Epidermal melanocyte (primary cell): Measurements from ENCODE around the gene TROAP.
"Not testable (repeated sequence)": the region's sequence is repeated elsewhere in the genome, so short reads cannot be mapped to it uniquely, and the experiment has no call there.

Experiments
- DNase-seq: peaks from one replicate; pipeline ENCODE4 v3.0.0; 2011; ENCODE audit warnings: low spot score; ENCODE audit not compliant: insufficient read length

TROAP gene

DNA sequence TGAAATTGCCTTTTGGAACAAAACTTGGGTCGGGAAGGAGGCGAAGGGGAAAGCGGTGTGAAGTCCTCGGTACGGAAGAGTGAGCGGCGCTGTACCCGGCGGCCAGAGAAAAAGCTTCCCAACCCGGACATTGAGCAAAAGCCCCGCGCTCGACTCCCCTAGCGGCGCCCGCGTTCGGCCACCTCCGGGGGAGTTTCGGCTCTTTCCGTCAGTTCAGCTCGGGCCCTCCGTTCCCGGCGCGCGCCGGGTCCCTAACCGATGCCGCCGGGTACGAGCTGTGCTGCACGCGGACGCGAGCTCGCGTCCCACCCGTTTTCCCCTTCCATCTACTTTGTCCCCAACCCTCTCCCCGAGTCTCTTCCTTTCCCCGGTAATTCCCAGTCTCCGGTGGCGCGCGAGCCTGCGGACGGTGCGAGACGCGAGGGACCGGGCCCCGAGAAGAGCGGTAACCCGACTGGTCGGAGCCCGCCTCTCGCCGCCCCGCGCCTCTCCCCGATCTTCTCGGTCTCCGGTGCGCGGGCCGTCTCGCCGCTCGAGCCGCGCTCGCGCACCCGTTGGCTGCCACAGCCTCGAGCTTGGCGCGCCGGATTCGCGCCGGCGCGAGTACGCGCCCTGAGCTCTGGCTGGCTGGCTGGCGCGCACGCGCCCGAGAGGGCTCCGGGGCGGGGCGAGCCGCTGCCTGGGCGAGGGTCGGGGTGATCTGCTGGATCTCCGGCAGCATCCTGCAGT is 43.8 kb downstream of the TROAP start:
- peak; percentile 89 for DNase-seq

GRCh38 chr12:49367381-49368239 is 44.6 kb downstream of the TROAP start, which contains the start of gene SPATS2:
TSS of gene SPATS2 (plus strand) at chr12:49367462. CDS start at chr12:49461013, 93,551 bp downstream.
- DNase-seq: no peak

- DNase-seq: no peak
These were observed 45.2 kb downstream of the TROAP start for GRCh38 chr12:49368240-49368600.

DNA sequence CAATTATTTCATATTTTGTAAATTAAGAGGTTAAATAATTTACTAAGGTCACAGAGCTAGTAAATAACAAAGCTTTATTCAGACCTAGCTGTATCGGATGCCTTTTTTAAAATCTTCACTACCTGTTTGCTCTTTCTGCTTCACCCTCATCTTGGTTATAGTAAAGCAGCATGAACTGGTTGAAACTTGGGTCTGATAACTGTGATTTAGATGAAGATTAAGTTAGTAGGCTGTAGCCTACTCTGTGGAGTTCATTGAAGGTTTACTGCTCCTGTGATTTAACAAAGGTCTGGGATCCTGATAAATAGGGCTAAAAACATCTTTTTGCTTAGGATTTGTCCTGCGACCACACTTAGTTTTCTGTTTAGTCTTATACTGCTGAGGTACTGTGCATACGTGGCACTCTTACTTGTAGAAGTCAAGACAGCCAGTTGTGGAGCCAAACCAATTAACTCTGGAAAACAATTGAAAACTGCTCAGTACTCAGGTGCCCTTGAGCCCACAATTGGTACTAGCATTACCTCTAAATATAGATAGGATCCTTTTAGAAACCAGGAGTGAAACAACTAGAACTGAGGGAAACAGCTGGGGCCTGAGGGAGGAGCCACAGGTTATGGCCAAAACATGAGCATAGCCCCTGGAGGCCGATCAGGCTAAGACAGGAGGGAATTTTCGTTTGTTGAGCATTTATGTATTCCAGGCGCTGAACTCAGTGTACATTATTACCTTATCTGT is 46.5 kb downstream of the TROAP start:
- no peak for DNase-seq

GRCh38 chr12:49370539-49370938 is 47.5 kb downstream of the TROAP start:
- no peak for DNase-seq

DNA sequence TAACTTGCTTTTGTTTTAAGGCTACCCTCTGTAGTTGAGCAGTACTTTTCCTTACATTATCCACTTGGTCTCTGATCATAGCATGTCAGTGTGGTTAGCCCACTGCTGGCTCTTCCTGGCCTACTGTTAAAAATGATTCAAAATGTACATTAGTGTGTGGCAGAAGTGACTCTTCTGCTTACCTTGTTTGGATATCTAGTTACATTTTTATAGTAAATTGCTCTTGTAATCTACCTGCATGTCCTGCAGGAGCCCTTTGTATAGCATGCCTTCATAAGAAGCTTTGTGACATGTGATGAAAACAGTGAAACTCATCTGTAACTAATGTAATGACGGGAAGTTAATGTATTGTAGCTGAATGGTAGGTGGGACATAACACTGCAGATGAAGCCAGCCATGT is 52.4 kb downstream of the TROAP start:
- DNase-seq: no peak

DNA sequence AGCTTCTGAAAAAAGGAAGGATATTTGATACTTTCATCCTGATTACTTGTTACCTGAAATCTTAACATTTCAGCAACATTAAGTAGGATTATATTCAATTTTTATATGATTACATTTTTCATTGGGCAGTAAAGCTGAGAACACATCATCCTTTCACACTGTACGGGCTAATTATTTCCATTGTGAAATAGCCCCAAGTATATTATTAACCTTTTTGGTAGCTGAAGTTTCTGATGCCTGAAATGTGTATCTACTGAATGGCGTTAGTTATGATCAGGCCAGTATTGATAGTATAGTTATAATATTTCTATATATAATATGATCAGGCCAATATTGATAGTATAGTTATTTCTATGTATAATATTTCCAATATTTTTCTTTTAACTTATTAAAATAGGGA is 54.3 kb downstream of the TROAP start:
- no peak for DNase-seq

DNA sequence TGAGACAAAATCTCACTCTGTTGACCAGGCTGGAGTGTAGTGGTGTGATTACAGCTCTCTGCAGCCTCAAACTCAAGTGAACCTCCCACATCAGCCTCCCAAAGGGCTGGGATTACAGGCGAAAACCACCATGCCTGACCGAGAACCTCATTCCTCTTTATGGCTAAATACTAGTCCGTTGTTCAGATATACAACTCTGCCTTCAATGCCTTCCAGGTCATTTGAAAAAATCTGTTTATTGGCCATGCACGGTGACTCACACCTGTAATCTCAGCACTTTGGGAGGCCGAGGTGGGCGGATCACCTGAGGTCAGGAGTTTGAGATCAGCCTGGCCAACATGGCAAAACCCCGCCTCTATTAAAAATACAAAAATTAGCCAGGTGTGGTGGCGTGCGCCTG is 57.1 kb downstream of the TROAP start:
- DNase-seq: not testable (repeated sequence)
